Measurements from ENCODE around the gene NTNG2.
A peak's percentile ranks its signal among the peaks of the same experiment; 100 is the strongest.

Gene NTNG2

DNA sequence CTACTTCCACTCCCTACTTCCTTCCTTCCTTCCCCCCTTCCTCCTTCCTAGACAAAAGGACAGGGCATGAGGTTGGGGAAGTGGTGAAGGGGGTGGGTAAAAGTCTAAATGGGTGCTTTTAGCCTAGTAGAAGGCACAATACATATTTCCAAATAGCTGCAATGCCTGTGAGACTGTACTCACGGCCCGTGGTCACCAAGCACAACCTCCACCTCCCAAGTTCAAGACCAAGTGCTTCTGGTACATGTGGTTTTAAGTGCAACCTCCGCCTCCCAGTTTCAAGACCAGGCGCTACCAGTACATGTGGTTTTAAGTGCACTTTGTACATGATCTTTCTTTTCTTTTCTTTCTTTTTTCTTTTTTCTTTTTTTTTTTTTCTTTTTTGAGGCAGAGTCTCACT lies 14.5 kb upstream of the NTNG2 start:
- DNase-seq, result no peak

DNA sequence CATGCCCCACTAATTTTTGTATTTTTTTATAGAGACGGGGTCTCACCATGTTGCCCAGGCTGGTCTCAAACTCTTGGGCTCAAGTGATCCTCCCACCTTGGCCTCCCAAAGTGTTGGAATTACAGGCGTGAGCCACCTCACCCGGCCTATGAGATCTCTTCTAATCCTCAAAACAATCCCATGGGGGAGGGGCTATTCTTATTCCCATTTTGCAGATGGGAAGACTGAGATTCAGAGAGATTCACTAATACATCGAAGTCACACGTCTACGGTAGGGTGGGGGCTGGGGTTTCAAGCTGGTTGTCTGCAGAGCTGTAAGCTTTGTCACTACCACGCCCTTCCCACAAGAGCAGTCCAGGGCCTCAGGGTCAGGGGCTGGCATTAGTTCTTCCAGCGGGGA lies 14.0 kb upstream of the NTNG2 start:
- no peak for DNase-seq

DNA sequence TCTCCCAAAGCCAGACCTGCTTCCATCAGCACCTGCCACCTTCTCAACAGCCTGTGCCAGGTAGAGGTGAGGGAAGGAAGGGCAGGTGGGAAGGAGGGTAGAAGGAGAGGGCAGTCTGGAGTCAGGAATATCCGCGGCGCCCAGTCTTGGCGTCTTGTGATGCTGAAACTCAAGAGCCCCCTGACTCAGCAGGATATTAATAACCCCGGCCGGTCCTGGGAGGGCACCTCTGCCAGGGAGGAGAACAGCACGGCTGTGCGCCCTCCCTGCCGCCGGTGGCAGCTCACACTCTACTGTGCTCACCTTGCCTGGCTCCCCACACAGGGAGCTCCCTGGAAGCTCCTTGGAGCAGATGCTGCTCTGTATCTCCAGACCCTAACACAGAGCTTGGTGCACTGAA lies 11.6 kb upstream of the NTNG2 start:
- DNase-seq, result no peak

DNA sequence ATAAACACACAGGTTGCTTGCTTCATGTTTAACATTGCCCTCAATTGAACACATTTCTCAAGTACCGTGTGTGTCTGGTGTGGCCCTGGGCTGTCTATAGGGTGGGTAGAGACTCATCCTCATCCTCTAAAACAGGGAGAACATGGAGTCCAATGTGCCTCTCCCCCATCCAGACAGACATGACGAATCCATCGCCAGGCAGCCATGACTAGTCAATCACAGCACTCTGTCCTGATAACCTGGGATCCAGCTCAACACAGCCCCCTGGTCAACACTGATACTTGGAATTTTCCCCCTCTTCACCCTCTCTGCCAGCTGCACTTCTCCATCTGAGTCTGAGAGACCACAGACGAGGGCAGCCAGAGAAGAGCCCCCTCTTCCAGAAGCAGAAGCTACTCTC lies 10.7 kb upstream of the NTNG2 start:
- no peak for DNase-seq

DNA sequence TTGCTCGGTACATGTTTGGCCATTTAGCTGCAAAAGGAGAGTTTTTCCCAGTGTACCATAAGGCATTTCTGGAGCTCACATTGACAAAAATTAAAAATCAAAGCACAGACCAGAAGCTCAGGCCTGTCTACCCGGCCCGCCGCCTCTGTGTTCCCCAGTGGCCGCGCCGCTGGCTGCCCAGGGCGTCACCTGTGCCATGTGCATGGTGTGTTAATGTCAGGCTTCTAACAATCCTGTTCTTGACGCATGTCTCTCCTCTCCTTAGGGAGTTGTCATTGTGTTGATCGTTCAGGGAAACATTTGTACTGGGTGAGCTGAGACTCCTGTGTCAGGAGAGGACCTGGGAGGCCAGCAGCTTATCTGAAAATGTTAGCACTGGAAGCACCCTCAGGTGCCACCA lies 9.6 kb upstream of the NTNG2 start:
- no peak for DNase-seq

DNA sequence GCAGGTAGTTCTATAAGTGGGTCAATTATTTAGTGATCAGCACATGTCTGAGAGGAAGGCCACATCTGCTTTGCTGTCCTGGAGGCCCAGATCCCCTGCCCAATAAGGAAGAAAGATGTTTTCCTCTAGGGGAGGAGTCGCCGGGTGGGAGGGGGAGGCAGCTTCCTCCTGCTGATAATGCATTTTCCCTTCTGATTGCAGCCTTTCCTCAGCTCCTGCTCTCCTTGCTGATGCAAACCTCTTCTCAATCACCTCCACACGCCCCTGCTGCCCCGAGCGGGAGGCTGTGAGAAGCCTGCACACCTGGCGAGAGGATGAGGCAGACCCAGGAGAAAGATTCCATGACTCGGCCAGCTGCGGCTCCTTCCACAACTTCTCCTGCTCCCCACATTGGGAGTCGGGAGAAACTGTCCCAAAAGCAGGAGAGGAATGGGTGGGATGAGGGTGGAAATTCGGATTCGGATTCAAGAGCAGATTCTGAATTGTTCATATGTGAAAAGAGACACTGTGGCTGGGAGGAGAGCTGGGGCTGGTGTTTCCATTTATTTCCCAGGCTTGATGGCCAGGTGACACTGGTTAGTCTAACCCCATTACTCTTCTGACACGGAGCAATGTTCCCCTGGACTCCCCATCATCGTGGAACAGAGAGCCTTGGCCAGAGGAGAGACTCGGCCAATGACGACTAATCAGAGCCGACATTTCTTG lies 6.8 kb upstream of the NTNG2 start:
- DNase-seq, result no peak

DNA sequence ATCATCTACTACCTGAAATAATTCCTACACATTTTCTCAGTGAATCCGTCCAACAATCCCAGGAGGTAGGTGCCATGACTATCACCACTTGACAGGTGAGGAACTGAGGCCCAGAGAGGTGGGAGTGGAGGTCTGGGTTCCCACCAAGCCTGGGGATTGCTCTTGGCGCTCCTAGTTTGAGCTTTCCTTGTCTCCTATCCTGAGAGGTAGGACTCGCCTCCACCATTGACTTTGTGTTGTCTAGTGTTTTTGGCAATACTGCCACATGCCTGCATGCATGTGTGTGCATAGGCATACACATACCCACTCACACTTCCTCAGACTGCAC lies 6.3 kb upstream of the NTNG2 start:
- DNase-seq, result no peak

DNA sequence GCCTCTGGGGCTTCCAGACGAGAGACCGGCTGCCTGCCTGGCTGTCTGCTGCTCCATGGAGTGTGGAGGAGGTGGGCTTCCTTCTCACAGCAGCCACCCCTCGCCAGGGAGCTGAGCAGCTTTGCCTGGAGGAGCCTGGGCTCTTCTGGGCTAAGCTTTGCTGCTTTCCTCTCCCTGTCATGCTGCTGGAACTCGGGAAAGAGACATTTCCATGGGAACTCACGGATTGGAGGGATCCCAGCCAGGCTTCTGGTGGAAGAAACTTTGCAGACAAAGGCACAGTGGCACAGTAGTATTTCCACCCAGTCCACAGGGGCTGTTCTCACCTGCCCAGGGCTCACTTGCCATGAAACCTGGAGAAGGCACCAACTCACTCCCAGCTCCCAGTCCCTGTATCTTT lies 5.6 kb upstream of the NTNG2 start:
- DNase-seq, result no peak

DNA sequence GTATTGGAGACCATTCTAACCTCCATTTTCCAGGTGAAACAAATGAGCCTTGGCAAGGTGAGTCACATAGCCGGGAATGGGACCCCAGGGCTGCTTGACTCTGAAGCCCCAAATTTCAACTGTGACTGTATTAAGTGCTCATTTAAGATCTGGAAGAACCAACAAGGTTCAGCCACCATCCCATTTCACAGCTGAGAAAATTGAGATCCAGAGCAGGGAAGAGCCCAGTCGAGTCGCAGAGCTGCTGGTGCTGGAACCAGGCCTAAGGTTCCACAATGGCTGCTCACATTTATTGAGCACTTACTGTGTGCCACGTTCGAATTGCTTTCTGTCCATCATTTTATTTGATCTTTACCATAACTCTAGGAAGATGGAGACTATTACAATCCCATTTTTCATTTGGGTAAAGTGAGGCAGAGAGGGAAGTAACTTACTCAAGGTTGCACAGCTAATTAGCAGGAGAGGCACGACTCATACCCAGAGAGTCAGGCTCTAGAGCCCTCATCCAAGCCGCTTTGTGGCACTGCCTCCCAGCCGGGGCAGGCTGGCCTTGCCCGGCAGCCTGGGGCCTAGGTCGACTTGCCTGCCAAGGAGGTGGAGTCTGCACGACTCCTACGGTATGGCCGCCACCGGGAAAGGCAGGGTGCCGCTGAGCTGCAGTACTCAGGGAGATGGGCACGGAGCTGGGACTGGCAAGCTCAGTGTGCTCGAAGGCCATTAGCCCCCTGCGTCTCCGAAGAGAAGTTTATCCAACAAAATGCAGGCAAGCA lies 4.3 kb upstream of the NTNG2 start:
- DNase-seq, result no peak

DNA sequence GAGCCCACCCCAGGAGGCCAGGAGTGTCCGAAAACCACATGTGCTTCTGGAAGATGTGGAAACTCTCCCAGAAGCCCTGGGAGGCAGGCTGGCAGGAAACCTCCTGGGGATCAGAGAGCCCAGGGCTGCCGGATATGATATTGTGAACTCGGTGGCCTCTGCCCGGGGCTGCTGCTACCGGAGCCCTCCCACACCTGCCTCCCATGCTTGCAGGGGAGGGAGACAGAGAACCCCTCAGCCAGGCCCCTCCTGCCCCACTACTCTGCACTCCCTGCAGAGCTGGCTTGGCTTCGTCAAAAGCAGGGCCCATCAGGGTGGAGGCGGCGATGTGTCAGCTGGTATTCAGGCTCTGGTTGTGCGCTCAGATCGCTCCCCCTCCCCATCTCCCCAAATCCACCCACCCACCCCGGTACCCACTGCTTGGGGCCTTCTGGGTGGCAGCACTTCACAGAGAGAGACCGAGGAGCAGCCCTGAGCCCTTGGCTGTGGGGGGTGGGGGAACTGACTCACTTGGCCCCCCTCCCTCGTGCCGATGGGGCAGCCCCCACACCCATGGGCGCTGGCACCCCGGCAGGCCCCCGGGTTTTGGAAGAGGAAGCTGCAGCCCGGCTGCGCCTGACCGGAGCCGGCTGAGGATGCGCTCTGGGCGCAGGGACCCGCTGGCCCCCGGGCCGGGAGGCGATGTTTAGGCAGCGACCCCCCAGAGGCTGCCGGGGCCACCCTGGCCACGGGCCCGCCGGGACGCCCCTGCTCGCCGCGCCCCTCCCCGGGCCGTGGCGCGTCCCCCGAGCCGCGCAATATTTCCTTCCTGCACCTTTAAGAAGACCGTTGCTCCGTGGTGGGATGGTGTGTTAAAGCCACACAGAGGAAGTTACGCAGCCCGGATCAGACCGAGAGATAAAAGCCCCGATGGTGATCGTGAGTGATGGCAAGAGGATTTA lies 786 bp upstream of the NTNG2 start:
- peak; percentile 27 for DNase-seq

DNA sequence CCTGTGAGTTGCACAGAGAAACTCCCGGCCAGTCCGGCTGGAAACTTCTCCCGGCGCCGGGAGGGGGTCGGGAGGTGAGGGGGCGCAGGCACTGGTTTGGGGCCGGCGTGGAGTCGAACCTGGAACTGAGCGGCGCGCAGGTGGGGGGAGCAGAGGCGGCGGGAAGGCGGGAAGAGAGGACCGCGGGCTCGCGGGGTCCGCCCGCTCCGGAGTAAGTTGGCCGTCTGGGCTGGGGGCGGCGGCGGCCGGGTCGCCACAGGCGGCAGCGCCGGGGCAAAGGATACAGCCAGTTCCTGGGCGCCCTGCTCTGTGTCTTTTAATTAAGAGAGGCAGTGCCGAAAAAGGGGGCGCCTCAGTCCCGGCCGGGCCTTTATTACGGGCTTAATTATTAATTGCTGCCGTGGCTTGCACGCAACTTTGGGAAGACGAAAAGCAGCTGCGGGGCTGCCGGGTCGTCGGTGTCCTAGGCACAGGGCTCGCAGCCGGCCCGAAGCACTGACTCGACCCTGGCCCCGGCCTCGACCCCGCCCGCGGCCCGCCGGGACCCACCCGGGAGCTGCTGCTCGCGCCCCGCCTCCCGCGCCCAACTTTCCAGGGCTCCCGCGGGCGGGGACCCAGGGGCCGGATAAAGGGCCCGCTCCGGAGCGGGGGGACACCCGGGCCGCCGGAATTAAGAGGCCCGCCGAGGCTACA lies 1.1 kb downstream of the NTNG2 start:
- DNase-seq, result no peak

DNA sequence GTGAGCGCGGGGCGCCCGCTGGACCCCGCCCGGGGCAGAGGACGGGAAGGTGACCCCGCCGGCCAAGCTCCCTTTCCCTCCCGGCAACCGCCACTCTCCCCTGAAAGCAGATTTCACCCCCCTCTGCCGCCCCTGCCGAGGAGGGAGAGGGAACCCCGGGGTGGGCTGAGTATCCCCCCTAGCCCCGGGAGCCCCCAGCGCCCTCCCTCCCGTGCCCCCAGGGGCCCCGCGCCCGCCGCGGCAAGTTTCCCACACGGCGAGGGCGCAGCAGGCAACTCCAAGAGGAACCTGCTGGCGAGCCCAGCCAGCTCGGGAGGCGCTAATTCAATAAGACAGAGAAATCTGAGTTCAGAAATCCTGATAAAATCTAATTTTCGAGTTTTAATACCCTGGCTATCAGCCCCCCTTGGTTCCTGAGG lies 1.6 kb downstream of the NTNG2 start:
- no peak for DNase-seq

DNA sequence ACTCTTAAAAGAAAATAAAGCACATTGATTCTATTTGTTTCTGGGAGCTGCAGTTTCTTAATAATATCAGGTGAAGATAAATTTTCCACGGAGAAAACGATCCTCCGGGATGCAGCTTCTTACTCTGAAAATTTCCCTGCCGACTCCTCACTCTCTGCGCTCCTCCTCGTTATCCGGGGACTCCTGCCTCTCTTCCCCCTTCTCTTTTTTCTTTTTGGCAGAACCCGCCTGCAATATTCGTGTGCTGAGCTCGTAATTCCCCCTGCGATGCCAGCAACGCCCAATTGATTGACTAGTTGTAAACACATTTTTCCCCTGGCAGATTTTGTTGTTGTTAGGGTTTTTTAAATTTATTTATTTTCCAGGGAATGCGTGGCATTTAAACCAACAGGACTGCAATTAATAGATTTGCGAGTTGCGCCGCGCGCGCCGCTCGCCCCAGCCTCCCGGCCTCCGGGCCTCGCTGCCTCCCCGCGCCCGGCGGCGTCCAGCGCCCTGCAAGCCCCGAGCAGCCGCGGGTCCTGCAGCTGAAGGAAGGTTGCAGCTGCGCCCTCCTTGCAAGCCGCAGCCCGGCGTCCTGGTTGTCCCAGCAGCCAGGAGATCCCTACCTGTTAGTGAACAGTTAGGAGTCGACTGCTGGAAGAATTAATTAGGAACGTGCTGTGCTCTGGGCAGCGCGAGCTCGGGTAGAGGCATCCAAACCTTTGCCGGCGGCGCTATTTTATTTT lies 2.2 kb downstream of the NTNG2 start:
- no peak for DNase-seq

DNA sequence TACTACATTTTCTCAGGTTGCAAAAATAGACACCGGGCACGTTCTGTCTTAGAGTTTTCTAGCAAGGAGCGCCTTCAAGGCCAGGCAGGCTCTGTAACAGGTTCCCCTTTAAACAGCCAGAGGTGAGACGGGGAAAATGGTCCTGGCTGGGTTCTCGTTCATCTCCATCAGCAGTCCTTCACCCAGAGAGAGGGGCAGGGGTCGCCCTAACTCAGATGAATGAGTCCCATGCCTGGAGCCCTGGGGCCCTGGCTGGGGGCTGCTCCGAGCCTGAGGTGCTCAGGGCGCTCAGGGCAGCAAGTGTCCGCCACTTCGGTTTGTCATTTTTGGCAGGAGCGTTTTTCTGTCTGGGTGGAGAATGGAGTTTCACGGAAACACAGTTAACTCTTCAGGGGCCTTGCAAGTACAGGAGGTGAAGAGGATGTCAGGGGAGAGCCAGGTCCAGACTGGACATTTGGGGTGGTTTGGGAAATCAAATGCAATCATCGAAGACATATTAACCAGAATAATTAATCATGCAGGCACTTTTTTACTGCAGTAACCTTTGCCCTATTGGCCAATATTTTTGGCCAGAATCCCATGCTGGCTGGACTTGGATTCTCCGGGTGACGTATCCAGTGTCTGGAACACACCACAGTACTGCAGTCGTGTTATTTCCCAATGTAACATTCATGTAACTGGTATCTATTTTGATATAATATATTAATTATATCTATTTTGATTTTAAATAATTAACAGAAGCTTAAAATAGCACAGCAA lies 2.9 kb downstream of the NTNG2 start:
- DNase-seq, result no peak

DNA sequence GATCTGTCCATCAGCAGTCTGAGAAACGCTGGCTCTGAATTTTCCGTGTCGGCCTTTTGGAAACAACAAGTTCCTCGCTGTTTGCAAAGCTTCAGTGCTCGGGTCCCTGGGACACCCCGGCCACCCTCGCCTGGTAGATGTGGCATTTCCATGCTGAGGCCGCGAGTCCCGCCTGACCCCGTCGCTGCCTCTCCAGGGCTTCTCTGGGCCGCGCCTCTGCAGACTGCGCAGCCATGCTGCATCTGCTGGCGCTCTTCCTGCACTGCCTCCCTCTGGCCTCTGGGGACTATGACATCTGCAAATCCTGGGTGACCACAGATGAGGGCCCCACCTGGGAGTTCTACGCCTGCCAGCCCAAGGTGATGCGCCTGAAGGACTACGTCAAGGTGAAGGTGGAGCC lies 4.7 kb downstream of the NTNG2 start:
- DNase-seq, result no peak

DNA sequence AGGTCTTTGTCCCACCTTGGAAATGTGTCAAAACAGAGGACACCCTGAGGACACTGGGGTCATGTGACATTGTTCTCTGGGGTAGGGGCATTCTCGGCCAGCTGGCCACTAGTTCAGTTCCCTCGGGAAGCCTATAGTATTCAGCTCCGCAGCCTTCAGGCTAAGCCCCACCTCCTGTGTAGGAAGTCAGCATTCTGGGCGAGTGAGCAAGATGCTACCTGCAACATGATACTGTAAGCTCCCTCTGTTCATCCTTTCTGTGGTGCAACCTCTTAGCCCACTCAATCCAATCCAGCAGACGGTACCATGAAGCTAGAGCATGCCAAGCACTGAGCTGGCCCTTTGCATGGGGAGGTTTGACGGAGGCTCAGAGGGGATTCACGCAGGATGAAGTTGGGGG lies 5.3 kb downstream of the NTNG2 start:
- no peak for DNase-seq

DNA sequence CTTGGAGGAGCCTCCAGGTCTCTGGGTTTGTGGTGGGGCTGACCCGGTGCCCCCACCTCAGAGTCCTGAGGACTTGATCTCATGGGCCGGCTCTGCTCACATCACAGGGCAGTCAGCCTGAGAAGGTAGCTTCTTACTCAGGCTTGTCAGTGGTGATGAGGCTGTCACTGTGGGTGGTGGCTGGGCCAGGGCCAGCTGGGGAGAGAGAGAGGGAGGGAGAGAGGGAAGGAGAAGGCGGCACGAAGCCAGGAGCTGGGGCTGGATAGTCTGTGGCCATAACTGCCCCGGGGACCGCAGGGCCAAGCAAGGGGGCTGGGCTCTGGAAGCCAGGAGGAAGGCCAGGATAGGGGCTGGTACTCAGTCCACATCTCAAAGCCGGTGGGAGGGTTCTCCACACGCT lies 6.5 kb downstream of the NTNG2 start:
- no peak for DNase-seq

DNA sequence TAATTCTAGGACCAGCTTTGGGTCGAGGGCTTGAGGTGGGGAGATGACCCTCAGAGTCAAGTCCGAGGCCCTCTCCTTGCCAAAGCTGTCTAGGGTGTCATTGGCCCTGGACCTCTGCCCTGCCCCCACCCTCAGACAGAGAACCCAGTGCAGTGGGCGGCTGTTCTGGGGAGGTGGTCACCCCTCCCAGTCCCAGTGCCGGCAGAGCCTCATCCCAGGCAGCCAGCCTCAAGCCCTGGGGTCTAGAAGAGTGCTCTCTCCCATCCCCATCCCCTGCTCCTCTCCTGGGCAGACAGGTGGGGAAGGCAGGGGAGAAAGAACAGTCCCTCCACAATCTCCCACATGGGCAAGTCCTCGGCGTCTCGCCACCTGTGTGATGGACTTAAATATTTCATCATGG lies 7.0 kb downstream of the NTNG2 start:
- no peak for DNase-seq

DNA sequence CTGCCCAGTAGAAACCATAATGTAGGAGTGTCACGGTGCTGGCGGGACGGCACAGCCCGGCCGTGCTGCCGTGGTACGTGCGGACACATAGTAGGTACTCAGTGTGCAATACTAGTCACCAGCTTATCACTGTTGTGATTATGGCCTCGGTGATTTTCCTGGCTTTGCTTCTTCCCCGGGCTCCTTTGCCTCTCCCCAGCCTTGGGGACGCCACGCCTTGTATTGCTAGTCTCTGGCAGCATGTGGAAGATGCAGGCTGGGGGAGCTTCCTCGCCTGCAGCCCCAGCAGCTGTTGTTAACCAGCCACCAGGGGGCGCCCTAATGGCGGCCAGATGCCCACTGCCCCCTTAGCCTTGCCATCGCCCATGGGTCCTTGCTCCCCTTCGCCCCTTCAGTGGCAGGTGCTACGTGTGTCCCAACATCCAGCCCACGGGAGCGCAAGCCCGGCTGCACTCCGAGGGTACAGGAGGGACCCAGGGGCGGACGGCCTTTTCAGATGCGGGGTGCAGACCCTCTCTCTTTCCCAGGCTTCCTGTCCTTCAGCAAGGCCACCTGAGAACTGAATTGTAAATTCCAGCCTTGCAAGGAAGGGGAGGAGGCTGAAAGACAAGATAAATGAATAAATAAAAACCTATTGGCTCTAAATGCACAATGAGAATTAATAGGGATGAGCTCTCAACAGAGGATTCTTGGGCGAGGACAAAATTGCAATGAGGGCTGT lies 8.0 kb downstream of the NTNG2 start:
- DNase-seq, result peak; percentile 65

DNA sequence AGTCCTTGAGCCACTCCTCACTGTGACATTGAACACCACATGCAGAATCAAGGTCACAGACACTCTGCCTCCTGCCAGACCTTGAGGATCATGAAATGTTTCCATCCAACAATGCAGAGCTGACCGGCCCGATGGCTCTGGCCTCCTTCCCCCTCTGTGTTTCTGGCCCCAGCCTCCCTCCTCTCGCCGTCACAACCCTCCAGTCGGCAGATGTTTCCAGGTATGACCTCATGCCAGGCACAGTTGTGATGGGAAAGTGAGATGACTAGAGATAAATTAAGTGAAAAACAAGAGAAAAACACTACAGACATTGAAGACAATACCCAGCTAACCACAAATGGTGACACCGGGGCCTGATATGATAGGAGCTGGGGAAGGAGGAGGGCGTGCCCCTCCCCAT lies 9.8 kb downstream of the NTNG2 start:
- no peak for DNase-seq

DNA sequence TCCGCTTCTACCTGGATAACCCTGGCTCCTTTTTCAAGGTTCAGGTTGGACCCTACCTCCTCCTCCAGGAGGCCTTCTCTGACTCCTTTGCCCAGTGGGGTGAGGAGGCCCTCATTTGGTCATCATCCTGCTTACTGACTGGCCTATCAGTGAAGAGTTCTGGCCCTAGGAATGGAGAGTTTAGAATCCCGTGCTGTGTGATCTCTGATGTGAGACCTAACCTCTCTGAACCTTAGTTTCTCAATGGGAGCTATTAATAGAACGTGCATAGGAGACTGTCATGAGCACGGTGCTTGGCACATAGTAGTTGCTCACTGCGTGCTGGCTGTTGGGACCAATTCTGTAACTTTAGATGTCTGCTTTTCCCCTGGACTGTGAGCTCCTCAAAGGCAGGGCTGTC lies 10.3 kb downstream of the NTNG2 start:
- DNase-seq, result no peak

All from NCI-H345 (cell line).